ENCODE results near the gene SAMD3.

DNA sequence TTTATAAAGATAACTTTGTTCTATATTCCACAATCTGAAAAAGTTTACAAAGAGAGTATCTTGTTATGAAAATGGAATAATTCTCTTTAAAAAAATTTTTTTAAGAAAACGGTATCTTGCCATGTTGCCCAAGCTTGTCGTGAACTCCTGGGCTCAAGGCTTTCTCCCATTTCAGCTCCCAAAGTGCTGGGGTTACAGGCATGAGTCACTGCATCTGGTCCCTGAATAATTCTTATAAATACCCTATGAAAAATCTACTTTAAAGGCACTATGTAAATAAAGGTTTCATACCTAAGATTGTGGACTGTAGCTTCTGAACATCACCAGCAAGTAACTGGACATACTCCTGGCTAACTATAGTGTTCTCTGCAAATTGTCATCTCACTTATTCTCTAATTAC, 60.3 kb downstream of the SAMD3 start:
- TF ChIP-seq, protein P1, sequence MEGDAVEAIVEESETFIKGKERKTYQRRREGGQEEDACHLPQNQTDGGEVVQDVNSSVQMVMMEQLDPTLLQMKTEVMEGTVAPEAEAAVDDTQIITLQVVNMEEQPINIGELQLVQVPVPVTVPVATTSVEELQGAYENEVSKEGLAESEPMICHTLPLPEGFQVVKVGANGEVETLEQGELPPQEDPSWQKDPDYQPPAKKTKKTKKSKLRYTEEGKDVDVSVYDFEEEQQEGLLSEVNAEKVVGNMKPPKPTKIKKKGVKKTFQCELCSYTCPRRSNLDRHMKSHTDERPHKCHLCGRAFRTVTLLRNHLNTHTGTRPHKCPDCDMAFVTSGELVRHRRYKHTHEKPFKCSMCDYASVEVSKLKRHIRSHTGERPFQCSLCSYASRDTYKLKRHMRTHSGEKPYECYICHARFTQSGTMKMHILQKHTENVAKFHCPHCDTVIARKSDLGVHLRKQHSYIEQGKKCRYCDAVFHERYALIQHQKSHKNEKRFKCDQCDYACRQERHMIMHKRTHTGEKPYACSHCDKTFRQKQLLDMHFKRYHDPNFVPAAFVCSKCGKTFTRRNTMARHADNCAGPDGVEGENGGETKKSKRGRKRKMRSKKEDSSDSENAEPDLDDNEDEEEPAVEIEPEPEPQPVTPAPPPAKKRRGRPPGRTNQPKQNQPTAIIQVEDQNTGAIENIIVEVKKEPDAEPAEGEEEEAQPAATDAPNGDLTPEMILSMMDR (IDR thresholded peaks at IDR 0.05) = no peak
- no peak for TF ChIP-seq POLR2A (IDR thresholded peaks at IDR 0.05)
